ENCODE data around the gene ZBTB32.

Gene ZBTB32

GRCh38 chr19:35739275-35740107 is 35.1 kb downstream of the ZBTB32 start:
- TF ChIP-seq CTCF (IDR thresholded peaks at IDR 0.05; ENCODE audit: low read depth, low read length) = no peak
- no peak for TF ChIP-seq MAX (IDR thresholded peaks at IDR 0.05; ENCODE audit: low read depth, low read length)
- TF ChIP-seq POLR2A (IDR thresholded peaks at IDR 0.05; ENCODE audit: extremely low read depth, insufficient read length) = no peak
- TF ChIP-seq MYC (IDR thresholded peaks at IDR 0.05; ENCODE audit: low read depth, low read length) = no peak
- no peak for DNase-seq (ENCODE audit: low read depth)

GRCh38 chr19:35740108-35740422 is 35.7 kb downstream of the ZBTB32 start:
- peak overlapping the region; percentile 53 for H3K4me3 ChIP-seq (ENCODE audit: low read depth, low read length)
- no peak for TF ChIP-seq MAX (IDR thresholded peaks at IDR 0.05; ENCODE audit: low read depth, low read length)
- no peak for TF ChIP-seq POLR2A (IDR thresholded peaks at IDR 0.05; ENCODE audit: extremely low read depth, insufficient read length)
- no peak for TF ChIP-seq MYC (IDR thresholded peaks at IDR 0.05; ENCODE audit: low read depth, low read length)
- TF ChIP-seq CTCF (IDR thresholded peaks at IDR 0.05; ENCODE audit: low read depth, low read length) = no peak
- DNase-seq (ENCODE audit: low read depth) = no peak

More at GRCh38 chr19:35739275-35740107, 35.1 kb downstream of the ZBTB32 start:
- H3K4me3 ChIP-seq (ENCODE audit: low read depth, low read length) = peak overlapping the region; percentile 53

GRCh38 chr19:35740423-35741202 is 36.3 kb downstream of the ZBTB32 start:
- TF ChIP-seq MAX (IDR thresholded peaks at IDR 0.05; ENCODE audit: low read depth, low read length) = peak; percentile 30; the same call in 1 of the 2 replicates
- TF ChIP-seq POLR2A (IDR thresholded peaks at IDR 0.05; ENCODE audit: extremely low read depth, insufficient read length) = peak; percentile 30
- no peak; the same call in 1 of the 2 replicates for TF ChIP-seq MYC (IDR thresholded peaks at IDR 0.05; ENCODE audit: low read depth, low read length)
- no peak for TF ChIP-seq CTCF (IDR thresholded peaks at IDR 0.05; ENCODE audit: low read depth, low read length)
- DNase-seq (ENCODE audit: low read depth) = peak; percentile 95
- H3K4me3 ChIP-seq (ENCODE audit: low read depth, low read length) = peak overlapping the region; percentile 53

GRCh38 chr19:35741203-35741515 is 36.8 kb downstream of the ZBTB32 start:
- no peak for TF ChIP-seq MAX (IDR thresholded peaks at IDR 0.05; ENCODE audit: low read depth, low read length)
- no peak for TF ChIP-seq MYC (IDR thresholded peaks at IDR 0.05; ENCODE audit: low read depth, low read length)
- peak; percentile 5 for TF ChIP-seq CTCF (IDR thresholded peaks at IDR 0.05; ENCODE audit: low read depth, low read length)
- TF ChIP-seq POLR2A (IDR thresholded peaks at IDR 0.05; ENCODE audit: extremely low read depth, insufficient read length) = no peak
- DNase-seq (ENCODE audit: low read depth) = no peak
- peak overlapping the region; percentile 35 for H3K4me3 ChIP-seq (ENCODE audit: low read depth, low read length)

GRCh38 chr19:35742121-35742724 is 37.9 kb downstream of the ZBTB32 start, which contains the start of gene IGFLR1:
Gene IGFLR1, minus strand, starts transcription at chr19:35742452. Its CDS starts 1,272 bp downstream, at chr19:35741180.
- DNase-seq (ENCODE audit: low read depth) = peak; percentile 81
- peak within 1 kb of the TSS; percentile 35 for H3K4me3 ChIP-seq (ENCODE audit: low read depth, low read length)
- TF ChIP-seq MYC (IDR thresholded peaks at IDR 0.05; ENCODE audit: low read depth, low read length) (peak; percentile 52; the same call in 1 of the 2 replicates), POLR2A (IDR thresholded peaks at IDR 0.05; ENCODE audit: extremely low read depth, insufficient read length) (no peak), MAX (IDR thresholded peaks at IDR 0.05; ENCODE audit: low read depth, low read length) (peak; percentile 84), CTCF (IDR thresholded peaks at IDR 0.05; ENCODE audit: low read depth, low read length) (no peak)

Measured in NB4 (cell line).